Psoas muscle (tissue), 8 donors: ENCODE data around the gene CCDC88C. TPM values are rescaled to one million over a fixed set of nuclear protein-coding genes. Genes with fewer than 3 reads are reported as not detected.

Experiments
- ATAC-seq, 4 donors: fragments of 200-7000 bp; cut with Tn5 transposase; one replicate each; pipeline ENCODE4 v1.9.1; 2020; ENCODE audit warnings: moderate library complexity in 3 of 4, mild to moderate bottlenecking in 2 of 4
- DNase-seq, 2 donors: peaks; one replicate each; pipeline ENCODE4 v3.0.0-alpha.2; 2020
- H3K27ac ChIP-seq: fragments of 200-600 bp; one replicate; pipeline ENCODE4 v1.8.0; 2022
- H3K27me3 ChIP-seq, 3 donors: fragments of 200-600 bp in 1 of 3; one replicate each; pipeline versions ENCODE4 v1.6.1 to v1.8.0; 2013 to 2022; ENCODE audit warnings: low read length in 2 of 3, mild to moderate bottlenecking in 2 of 3, moderate library complexity in 1 of 3; ENCODE audit not compliant: insufficient read depth in 3 of 3
- H3K36me3 ChIP-seq, 2 donors: fragments of 200-600 bp in 1 of 2; one replicate each; pipeline versions ENCODE4 v1.6.1 to v1.8.0; 2013 to 2022; ENCODE audit warnings: low read depth in 1 of 2, mild to moderate bottlenecking in 1 of 2, moderate library complexity in 1 of 2; ENCODE audit not compliant: insufficient read depth in 1 of 2
- H3K4me1 ChIP-seq: fragments of 200-600 bp; one replicate; pipeline ENCODE4 v1.8.0; 2022
- H3K4me3 ChIP-seq: fragments of 200-600 bp; one replicate; pipeline ENCODE4 v1.8.0; 2022; ENCODE audit warnings: mild to moderate bottlenecking
- H3K9me3 ChIP-seq: fragments of 200-600 bp; one replicate; pipeline ENCODE4 v1.8.0; 2022
- WGBS, 3 donors: extraction: QIAGEN DNeasy Blood & Tissue Kit; methylation state at CpG; one replicate each; pipeline versions ENCODE4 v1.1.6 to v1.1.7; 2013; 5-methylcytosine and 5-hydroxymethylcytosine counted together
- intact Hi-C, 2 donors: fragments of 100-400 bp; cut with DNase I; formaldehyde crosslinking; loops; one replicate each; pipeline versions ENCODE4 v1.11.0 to v1.14.2; 2022
- polyA plus RNA-seq, 3 donors: library from polyadenylated mRNA; stranded (reverse); fragments of 200-250 nt; gene quantifications; one replicate each; pipeline ENCODE4 v1.2.3, GENCODE V29; 2013
- total RNA-seq, 4 donors: library from RNA; stranded (reverse); fragmentation: NEBNext Ultra II Directional in 2 of 4; extraction: Animal tissue kit (Norgen Biotek cat#: 25700) in 2 of 4; gene quantifications; one replicate each; pipeline versions ENCODE4 v1.2.1 to v1.2.4, GENCODE V29; 2021 to 2023
- TF ChIP-seq, protein P1 (sequence below): fragments of 200-600 bp; IDR thresholded peaks from one replicate; pipeline ENCODE4 v1.8.0; 2022; ENCODE audit warnings: antibody characterized with exemption
- donor health status: healthy with polysubstance abuse.
- donor health status: DM: no; HTN: no; CAD: no; lungs with moderate emphysema.
- donor health status: Bipolar disorder and iron deficiency.
- donor health status: healthy.
- donor health status: DM: yes; HTN: yes; CAD: no.
- donor health status: DM: no; HTN: no; CAD: no.
- donor health status: DM: no; HTN: no; CAD: no.
- donor health status: DM: yes; HTN: yes; CAD: no.

CCDC88C gene
- total and polyA plus RNA-seq, 7 donors: 0.49 to 3.9 (median 2.4) TPM

DNA sequence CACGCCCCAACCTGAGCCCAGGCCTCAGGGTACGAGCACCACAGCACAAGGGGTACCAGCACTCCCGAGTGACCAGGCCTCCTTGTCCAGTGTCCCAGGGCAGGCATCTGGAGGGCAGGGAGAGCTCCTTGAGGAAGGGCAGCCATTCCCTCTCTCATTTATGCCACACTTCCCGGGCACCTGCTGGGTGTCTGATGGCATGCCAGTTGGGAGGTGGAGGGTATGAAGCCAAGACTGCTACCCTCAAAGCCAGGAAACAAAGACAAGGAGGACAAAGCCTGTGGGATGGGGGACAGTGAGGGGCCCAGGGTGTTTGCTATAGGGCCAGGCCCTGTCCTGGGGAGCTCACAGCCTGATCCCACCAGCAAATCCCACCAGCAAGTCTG is 45.6 kb downstream of the CCDC88C start:
- Histone ChIP-seq H3K27ac (no peak overlapping the region), H3K4me1 (peaks cover 15% of the 10 kb centered on the region), H3K36me3 (no peaks in the 10 kb centered on the region), H3K27me3 (peaks cover 0 to 6% (median 0%) of the 10 kb centered on the region in 3 donors), H3K4me3 (no peak overlapping the region), H3K9me3 (no peaks in the 10 kb centered on the region)
- DNase-seq: peak in 1 of 2 donors; percentile 19
- intact Hi-C loops: no loop called here
- TF ChIP-seq, protein P1, sequence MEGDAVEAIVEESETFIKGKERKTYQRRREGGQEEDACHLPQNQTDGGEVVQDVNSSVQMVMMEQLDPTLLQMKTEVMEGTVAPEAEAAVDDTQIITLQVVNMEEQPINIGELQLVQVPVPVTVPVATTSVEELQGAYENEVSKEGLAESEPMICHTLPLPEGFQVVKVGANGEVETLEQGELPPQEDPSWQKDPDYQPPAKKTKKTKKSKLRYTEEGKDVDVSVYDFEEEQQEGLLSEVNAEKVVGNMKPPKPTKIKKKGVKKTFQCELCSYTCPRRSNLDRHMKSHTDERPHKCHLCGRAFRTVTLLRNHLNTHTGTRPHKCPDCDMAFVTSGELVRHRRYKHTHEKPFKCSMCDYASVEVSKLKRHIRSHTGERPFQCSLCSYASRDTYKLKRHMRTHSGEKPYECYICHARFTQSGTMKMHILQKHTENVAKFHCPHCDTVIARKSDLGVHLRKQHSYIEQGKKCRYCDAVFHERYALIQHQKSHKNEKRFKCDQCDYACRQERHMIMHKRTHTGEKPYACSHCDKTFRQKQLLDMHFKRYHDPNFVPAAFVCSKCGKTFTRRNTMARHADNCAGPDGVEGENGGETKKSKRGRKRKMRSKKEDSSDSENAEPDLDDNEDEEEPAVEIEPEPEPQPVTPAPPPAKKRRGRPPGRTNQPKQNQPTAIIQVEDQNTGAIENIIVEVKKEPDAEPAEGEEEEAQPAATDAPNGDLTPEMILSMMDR: no peak
- 88 to 92% (median 89%) methylated on average over 4 of the region's 4 CpGs for WGBS, 3 donors
- ATAC-seq: no peak

- 66 to 73% (median 72%) methylated on average over 16 to 19 of the region's 19 CpGs for WGBS, 3 donors
- no peak for ATAC-seq
- intact Hi-C loops: no loop called here
- no peak overlapping the region for H3K4me3 ChIP-seq
- peaks cover 0 to 6% (median 0%) of the 10 kb centered on the region in 3 donors for H3K27me3 ChIP-seq
- DNase-seq: peak in 1 of 2 donors; percentile 33
- TF ChIP-seq, protein P1: no peak
- no peaks in the 10 kb centered on the region for H3K9me3 ChIP-seq
- peaks cover 15% of the 10 kb centered on the region for H3K4me1 ChIP-seq
- no peaks in the 10 kb centered on the region for H3K36me3 ChIP-seq
- no peak overlapping the region for H3K27ac ChIP-seq
Measured at GRCh38 chr14:91371011-91371989, 46.3 kb downstream of the CCDC88C start.

DNA sequence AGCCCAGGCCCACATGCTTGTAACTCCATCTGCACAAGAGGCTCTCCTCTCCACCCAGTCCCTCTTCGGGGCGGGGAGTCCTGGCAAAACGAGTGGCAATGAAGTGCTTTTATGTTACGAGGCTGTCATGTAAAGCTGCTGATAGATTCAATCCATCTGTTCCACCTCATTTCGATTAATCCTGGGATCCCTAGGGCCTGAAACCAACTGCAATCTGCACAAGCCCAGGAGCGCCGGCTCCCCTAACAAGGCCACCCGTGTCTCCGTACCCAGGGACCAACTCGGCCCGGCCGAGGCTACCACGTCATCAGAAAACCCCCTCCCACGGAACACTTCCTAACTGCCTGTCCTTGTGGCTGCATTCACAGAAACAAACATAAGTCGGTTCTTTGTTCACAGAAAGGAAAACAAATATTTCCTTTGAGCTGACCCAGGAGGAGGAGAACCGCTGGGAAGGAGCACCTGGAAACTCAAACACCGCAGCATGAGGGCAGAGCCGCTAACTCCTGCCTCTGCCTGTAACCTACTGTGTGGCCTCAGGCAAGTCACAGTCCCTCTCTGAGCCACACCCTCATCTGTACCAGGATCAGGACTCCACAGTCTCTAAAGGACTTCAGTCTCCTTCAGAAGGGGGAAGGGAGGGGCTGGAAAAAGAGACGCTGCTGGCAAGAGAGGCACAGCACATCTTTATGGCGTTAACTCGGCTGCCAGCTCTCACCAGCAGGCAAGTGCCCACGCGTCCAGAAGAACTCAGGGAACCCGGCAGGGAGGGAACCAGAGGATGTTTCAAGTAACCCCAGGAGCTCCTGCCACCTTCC is 47.8 kb downstream of the CCDC88C start:
- H3K4me1 ChIP-seq: peaks cover 8% of the 10 kb centered on the region
- H3K27me3 ChIP-seq: peaks cover 0 to 6% (median 0%) of the 10 kb centered on the region in 3 donors
- H3K4me3 ChIP-seq: no peak overlapping the region
- no peaks in the 10 kb centered on the region for H3K36me3 ChIP-seq
- H3K9me3 ChIP-seq: no peaks in the 10 kb centered on the region
- H3K27ac ChIP-seq: no peak overlapping the region
- 39 to 54% (median 39%) methylated on average over 24 of the region's 24 CpGs for WGBS, 3 donors
- TF ChIP-seq, protein P1: no peak
- ATAC-seq (no peak), DNase-seq (no peak)
- intact Hi-C loops: no loop called here

GRCh38 chr14:91368776-91369416 is 48.7 kb downstream of the CCDC88C start:
- DNase-seq: no peak
- no peaks in the 10 kb centered on the region for H3K9me3 ChIP-seq
- H3K27ac ChIP-seq: no peak overlapping the region
- no peak for ATAC-seq
- no peaks in the 10 kb centered on the region for H3K27me3 ChIP-seq
- peaks cover 2% of the 10 kb centered on the region for H3K4me1 ChIP-seq
- WGBS, 3 donors: 80 to 87% (median 86%) methylated on average over 19 of the region's 19 CpGs
- intact Hi-C loops: no loop called here
- no peaks in the 10 kb centered on the region for H3K36me3 ChIP-seq
- TF ChIP-seq, protein P1: no peak
- no peak overlapping the region for H3K4me3 ChIP-seq
